Measurements from ENCODE around the gene LAMTOR2.
A peak's percentile ranks its signal among the peaks of the same experiment; 100 is the strongest.
"Not testable (repeated sequence)": the region's sequence is repeated elsewhere in the genome, so short reads cannot be mapped to it uniquely, and the experiment has no call there.

The LAMTOR2 gene

GRCh38 chr1:156054500-156055280 lies at the start of gene LAMTOR2:
LAMTOR2 (plus strand) TSS chr1:156054782; CDS start chr1:156054890, 108 bp downstream.
- peak; percentile 97 for DNase-seq

GRCh38 chr1:156004843-156005584 lies 49.6 kb upstream of the LAMTOR2 start:
- DNase-seq: no peak

GRCh38 chr1:156006666-156007376 lies 47.8 kb upstream of the LAMTOR2 start:
- DNase-seq: no peak

- no peak for DNase-seq
Measured at GRCh38 chr1:156009404-156009803, 45.2 kb upstream of the LAMTOR2 start.

GRCh38 chr1:156012051-156012817 lies 42.3 kb upstream of the LAMTOR2 start:
- DNase-seq: no peak

- no peak for DNase-seq
Measured at GRCh38 chr1:156014829-156015228, 39.8 kb upstream of the LAMTOR2 start.

- DNase-seq: no peak
Measured at GRCh38 chr1:156019946-156020292, 34.7 kb upstream of the LAMTOR2 start.

GRCh38 chr1:156020293-156021092 lies 34.1 kb upstream of the LAMTOR2 start, which contains the start of gene SSR2:
SSR2 (minus strand) TSS chr1:156020951; CDS start chr1:156020167, 784 bp downstream.
- DNase-seq: peak; percentile 74

GRCh38 chr1:156021093-156021428 lies 33.5 kb upstream of the LAMTOR2 start:
- DNase-seq: no peak

GRCh38 chr1:156021954-156022353 lies 32.6 kb upstream of the LAMTOR2 start:
- no peak for DNase-seq

GRCh38 chr1:156024801-156025200 lies 29.8 kb upstream of the LAMTOR2 start:
- no peak for DNase-seq

GRCh38 chr1:156025876-156026275 lies 28.7 kb upstream of the LAMTOR2 start:
- DNase-seq: peak; percentile 15

GRCh38 chr1:156026588-156026987 lies 28.0 kb upstream of the LAMTOR2 start:
- no peak for DNase-seq

GRCh38 chr1:156033011-156033410 lies 21.6 kb upstream of the LAMTOR2 start:
- DNase-seq: no peak

- DNase-seq: not testable (repeated sequence)
Measured at GRCh38 chr1:156034991-156035390, 19.6 kb upstream of the LAMTOR2 start.

- DNase-seq: no peak
Measured at GRCh38 chr1:156042828-156043227, 11.8 kb upstream of the LAMTOR2 start.

- DNase-seq: no peak
Measured at GRCh38 chr1:156045076-156045475, 9.5 kb upstream of the LAMTOR2 start.

GRCh38 chr1:156048663-156049258 lies 5.8 kb upstream of the LAMTOR2 start:
- DNase-seq: no peak

- DNase-seq: no peak
Measured at GRCh38 chr1:156050376-156050775, 4.2 kb upstream of the LAMTOR2 start.

GRCh38 chr1:156051011-156051725 lies 3.4 kb upstream of the LAMTOR2 start:
- DNase-seq: no peak

Measured in stimulated activated CD4-positive, alpha-beta T cell treated with anti-CD3 and anti-CD28 coated beads, Interleukin-4, amount 100 ng/mL, for 1 hour (primary cell).